BE2C (cell line): ENCODE results near the gene SFTPB.
"Not testable (repeated sequence)": the region's sequence is repeated elsewhere in the genome, so short reads cannot be mapped to it uniquely, and the experiment has no call there.

Experiments used
- DNase-seq: peaks from one replicate; pipeline ENCODE4 v3.0.0-alpha.2; 2020
- H3K27me3 ChIP-seq: fragments of 250-450 bp; sonication (Bioruptor Pico); 2 replicates; pipeline ENCODE4 v1.5.1; 2020; ENCODE audit warnings: mild to moderate bottlenecking
- H3K36me3 ChIP-seq: fragments of 250-450 bp; sonication (Bioruptor Pico); 2 replicates; pipeline ENCODE4 v1.5.1; 2020; ENCODE audit warnings: mild to moderate bottlenecking
- H3K4me1 ChIP-seq: fragments of 250-450 bp; sonication (Bioruptor Pico); 2 replicates; pipeline ENCODE4 v1.5.1; 2020
- H3K4me3 ChIP-seq: 2 replicates; pipeline ENCODE4 v1.5.1; 2011; ENCODE audit warnings: low read depth, low read length
- H3K9me3 ChIP-seq: fragments of 250-450 bp; sonication (Bioruptor Pico); 2 replicates; pipeline ENCODE4 v1.5.1; 2020
- TF ChIP-seq, protein P1 (sequence below): IDR thresholded peaks from 2 replicates; pipeline ENCODE4 v1.5.1; 2012; ENCODE audit warnings: mild to moderate bottlenecking, low read depth, low read length

Gene SFTPB

GRCh38 chr2:85662899-85663593, 5.0 kb downstream of the SFTPB start:
- TF ChIP-seq, protein P1, sequence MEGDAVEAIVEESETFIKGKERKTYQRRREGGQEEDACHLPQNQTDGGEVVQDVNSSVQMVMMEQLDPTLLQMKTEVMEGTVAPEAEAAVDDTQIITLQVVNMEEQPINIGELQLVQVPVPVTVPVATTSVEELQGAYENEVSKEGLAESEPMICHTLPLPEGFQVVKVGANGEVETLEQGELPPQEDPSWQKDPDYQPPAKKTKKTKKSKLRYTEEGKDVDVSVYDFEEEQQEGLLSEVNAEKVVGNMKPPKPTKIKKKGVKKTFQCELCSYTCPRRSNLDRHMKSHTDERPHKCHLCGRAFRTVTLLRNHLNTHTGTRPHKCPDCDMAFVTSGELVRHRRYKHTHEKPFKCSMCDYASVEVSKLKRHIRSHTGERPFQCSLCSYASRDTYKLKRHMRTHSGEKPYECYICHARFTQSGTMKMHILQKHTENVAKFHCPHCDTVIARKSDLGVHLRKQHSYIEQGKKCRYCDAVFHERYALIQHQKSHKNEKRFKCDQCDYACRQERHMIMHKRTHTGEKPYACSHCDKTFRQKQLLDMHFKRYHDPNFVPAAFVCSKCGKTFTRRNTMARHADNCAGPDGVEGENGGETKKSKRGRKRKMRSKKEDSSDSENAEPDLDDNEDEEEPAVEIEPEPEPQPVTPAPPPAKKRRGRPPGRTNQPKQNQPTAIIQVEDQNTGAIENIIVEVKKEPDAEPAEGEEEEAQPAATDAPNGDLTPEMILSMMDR: no peak

GRCh38 chr2:85661139-85661858, 6.7 kb downstream of the SFTPB start:
- no peaks in the 10 kb centered on the region for H3K36me3 ChIP-seq
- H3K9me3 ChIP-seq: no peaks in the 10 kb centered on the region
- H3K27me3 ChIP-seq: no peaks in the 10 kb centered on the region
- no peaks in the 10 kb centered on the region for H3K4me1 ChIP-seq
- no peak for DNase-seq
- TF ChIP-seq, protein P1: no peak
- no peak overlapping the region for H3K4me3 ChIP-seq

More at GRCh38 chr2:85662899-85663593, 5.0 kb downstream of the SFTPB start:
- no peaks in the 10 kb centered on the region for H3K27me3 ChIP-seq
- H3K4me1 ChIP-seq: no peaks in the 10 kb centered on the region
- no peaks in the 10 kb centered on the region for H3K9me3 ChIP-seq
- no peak for DNase-seq
- H3K4me3 ChIP-seq: no peak overlapping the region
- no peaks in the 10 kb centered on the region for H3K36me3 ChIP-seq

DNA sequence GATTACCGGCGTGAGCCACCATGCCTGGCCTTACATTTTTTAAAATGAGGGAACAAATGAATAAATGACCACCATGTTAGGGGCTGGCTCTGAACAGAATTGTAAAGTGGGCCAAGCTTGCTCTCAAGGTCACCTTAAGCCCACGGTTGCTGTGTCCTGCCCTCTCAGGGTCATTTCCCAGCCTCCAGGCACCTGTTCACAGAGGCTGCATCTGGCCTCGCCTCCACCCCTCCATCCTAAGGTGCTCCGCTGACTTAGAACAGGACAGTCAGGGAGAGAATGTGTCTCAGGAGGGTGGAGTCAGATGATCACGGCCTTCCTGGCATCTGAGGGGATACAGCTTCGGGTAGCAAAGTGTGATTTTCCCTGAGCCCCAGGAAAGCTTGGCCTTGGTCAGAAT, 7.3 kb downstream of the SFTPB start:
- Histone ChIP-seq H3K4me3 (no peak overlapping the region), H3K4me1 (no peaks in the 10 kb centered on the region), H3K36me3 (no peaks in the 10 kb centered on the region), H3K9me3 (no peaks in the 10 kb centered on the region), H3K27me3 (no peaks in the 10 kb centered on the region)
- DNase-seq: no peak
- TF ChIP-seq, protein P1: no peak

DNA sequence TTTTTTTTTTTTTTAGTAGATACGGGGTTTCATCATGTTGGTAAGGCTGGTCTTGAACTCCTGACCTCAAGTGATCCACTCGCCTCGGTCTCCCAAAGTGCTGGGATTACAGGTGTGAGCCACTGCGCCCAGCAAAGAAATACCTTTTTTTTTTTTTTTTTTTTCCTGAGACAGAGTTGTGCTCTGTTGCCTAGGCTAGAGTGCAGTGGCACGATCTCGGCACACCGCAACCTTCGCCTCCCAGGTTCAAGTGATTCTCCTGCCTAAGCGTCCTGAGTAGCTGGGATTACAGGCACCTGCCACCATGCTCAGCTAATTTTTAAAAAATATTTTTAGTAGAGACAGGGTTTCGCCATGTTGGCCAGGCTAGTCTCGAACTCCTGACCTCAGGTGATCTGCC, 7.7 kb downstream of the SFTPB start:
- not testable (repeated sequence) for H3K9me3 ChIP-seq, DNase-seq, H3K4me1 ChIP-seq, H3K36me3 ChIP-seq, H3K4me3 ChIP-seq, H3K27me3 ChIP-seq

GRCh38 chr2:85659324-85659981, 8.5 kb downstream of the SFTPB start:
- DNase-seq: no peak
- TF ChIP-seq, protein P1: no peak
- H3K27me3 ChIP-seq: no peaks in the 10 kb centered on the region

GRCh38 chr2:85657399-85657798, 10.6 kb downstream of the SFTPB start:
- not testable (repeated sequence) for H3K36me3 ChIP-seq, H3K4me1 ChIP-seq, DNase-seq, H3K27me3 ChIP-seq, H3K4me3 ChIP-seq, H3K9me3 ChIP-seq

More at GRCh38 chr2:85659324-85659981, 8.5 kb downstream of the SFTPB start:
- Histone ChIP-seq H3K9me3 (no peaks in the 10 kb centered on the region), H3K4me3 (no peak overlapping the region), H3K4me1 (no peaks in the 10 kb centered on the region), H3K36me3 (no peaks in the 10 kb centered on the region)

DNA sequence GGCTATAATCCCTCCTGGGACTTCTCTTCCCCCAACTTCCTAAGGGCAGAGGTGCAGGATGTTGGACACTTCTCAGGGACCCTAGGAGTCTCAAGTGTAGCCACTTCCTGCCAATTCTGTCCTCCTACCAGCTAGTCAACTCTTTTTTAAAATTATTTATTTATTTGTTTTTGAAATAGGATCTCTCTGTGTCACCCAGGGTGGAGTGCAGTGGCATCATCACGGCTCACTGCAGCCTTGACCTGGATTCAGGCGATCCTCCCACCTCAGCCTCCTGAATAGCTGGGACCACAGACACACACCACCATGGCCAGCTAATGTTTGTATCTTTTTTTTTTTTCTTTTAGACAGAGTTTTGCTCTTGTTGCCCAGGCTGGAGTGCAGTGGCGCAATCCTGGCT, 11.5 kb downstream of the SFTPB start:
- H3K4me1 ChIP-seq: no peaks in the 10 kb centered on the region
- H3K4me3 ChIP-seq: no peak overlapping the region
- DNase-seq: no peak
- TF ChIP-seq, protein P1: no peak
- no peaks in the 10 kb centered on the region for H3K36me3 ChIP-seq
- H3K9me3 ChIP-seq: no peaks in the 10 kb centered on the region
- H3K27me3 ChIP-seq: no peaks in the 10 kb centered on the region
